ENCODE results near the gene CYB5R3.
A peak's percentile ranks its signal among the peaks of the same experiment; 100 is the strongest.

Gene CYB5R3

DNA sequence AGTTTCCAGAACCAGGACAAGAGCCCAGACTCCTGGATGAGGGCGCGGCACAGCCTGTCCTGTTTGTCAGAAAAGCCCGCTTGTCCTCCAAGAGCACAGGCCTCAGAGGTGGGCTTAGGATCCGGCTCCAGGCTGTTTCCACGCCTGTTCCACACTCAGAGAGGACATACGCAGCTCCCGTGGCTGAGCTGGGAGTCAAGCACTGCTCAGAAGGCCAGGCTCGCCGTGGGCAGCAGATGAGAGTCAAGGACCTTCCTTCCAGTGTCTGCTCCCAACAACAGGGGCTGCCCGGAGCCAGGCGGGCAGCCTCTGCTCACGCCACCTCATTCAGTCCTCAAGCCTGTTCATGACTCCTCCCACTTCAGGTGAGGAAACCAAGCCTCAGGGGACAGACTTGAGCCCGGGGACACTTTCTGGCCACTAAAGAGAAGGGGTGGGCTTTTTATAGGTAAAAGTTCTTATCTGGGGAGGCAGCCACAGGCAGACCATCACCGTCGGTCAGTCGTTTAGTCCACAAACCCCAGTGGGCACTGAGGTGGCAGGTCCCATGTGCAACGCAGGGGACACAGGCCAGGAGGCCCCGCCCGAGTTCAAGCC lies 3.8 kb downstream of the CYB5R3 start:
- no peak for DNase-seq (ENCODE audit: low spot score)

DNA sequence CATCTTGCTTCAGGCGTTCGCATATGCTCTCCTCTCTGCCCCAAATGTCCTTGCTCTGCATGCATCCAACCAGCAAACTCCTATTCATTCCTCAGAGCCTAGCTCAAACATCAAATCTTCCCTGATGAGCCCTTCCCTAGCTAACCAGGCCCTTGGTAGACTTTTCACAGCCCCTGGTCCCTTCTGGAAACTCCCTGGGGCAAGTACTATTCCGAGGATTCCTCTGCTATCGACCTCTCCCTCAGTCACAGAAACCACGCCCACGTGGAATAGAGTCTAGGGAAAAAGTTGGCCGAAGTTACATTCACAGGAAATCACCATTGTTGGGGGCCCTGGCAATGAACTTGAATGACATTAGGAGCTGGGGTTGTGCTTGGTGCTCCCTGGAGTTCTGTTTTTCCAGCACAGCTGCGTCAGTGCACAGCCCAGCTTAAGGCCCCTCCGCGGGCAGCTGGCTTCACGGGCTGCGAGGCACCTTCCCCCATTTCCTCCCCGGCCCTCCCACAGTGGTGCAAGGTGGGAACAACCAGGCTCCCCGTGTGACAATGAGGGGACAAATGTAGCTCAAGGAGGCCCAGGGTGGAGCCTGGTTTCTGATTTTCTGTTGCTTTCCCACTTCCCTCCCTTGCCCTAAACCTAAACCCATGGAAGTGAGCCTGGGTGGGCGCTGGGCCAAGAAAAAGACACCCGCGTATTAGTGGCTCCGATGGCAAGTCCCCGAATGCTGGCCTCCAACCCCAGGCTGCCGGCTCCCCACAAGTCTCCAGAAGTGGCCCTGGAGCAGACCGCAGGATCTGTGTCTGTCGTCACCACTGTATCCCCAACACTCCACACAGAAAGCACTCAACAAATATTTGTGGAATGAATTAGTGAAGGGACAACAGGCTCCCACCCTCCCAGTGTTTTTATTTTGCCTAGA lies 4.5 kb downstream of the CYB5R3 start:
- no peak for DNase-seq (ENCODE audit: low spot score)

DNA sequence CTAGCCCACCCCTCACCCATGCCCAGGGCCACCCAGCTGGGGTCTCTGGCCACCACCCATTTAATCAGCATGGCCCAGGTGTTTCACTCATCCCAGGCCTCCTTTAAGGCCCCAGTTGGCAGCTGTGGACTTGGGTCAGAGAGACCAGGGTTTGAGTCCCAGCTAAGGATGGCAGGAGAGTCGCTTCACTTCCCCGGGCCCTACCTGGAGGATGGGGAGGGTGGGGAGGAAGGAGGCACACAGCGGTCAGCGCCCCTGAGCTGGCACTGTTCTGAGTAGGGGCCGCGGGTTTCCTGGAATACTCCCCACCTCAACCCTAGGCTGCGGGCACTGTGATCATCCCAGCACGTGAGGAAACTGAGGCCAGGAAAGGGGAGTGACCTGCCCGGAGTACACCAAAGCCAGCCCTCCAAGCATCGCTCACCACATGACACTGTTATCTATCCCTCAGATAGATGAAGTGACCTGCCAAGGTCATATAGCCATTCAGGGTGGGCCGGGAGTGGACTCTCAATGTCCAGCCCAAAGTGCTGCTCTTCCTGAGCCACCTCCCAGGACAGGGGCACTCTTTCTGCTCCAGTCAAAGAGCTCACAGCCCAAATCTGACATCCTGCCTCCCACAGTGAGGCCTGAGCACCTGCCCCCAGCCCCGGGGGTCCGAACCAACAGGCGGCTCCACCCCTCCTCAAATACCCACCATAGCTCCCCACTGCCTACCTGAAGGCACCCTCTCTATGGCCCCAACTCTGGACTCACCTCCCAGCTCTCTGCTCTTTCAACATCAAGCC lies 5.4 kb downstream of the CYB5R3 start:
- DNase-seq (ENCODE audit: low spot score) = no peak

DNA sequence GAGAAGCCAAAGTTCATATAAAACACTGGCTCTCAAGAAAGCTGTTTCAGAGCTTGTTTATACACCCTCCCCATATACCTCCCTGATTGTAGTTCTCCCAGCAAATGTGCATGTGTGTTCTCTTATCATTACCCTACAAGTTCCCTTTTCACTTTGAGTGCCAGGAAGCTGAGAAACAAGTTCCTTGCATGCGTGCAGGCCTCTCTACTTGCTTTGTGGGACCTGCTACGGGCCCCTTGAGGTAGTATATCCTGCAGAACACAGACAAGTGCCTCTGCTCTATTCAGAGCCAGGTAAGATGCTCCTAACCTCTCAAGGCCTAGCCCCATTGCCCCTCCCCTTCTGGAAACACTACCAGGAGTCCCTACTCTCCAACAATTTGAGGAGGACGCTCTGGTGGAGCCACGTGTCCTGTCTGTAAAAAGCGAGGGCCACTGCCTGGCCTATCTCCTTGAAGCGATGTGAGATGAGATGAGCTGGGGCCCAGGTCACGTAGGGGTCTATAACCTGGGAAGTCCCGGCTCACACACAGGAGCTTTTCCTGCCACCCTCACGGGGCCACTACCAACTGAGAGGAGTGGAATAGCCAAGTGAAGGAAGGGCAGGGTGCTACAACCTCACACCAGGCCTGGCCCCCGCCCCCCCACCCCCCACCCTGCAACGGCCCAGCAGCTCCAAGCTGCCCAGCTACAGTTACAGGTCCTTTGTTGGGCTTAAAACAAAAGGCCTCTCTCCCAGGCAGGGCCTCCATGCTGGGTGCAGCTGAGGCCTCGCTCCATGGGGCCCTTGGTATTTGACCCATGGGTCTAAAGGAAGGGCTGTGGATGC lies 6.2 kb downstream of the CYB5R3 start:
- no peak for DNase-seq (ENCODE audit: low spot score)

DNA sequence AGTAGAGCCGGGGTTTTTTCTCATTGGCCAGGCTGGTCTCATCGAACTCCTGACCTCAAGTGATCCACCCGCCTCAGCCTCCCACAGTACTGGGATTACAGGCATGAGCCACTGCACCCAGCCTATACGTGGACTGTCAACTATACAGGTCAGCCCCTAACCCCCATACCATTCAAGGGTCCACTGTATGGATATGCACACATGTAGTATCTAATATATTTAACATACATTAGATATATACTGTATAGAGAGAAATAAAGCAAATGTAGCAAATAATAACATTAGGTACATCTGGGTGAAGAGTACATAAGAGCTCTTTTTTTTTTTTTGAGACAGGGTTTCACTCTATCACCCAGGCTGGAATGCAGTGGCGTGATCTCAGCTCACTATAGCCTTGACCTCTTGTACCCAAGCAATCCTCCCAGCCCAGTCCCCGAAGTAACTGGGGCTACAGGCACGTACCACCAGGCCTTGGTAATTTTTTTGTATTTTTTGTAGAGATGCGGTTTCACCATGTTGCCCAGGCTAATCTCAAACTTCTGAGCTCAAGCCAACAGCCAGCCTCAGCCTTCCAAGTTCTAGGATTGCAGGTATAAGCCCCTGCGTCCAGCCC lies 7.3 kb downstream of the CYB5R3 start:
- no peak for DNase-seq (ENCODE audit: low spot score)

DNA sequence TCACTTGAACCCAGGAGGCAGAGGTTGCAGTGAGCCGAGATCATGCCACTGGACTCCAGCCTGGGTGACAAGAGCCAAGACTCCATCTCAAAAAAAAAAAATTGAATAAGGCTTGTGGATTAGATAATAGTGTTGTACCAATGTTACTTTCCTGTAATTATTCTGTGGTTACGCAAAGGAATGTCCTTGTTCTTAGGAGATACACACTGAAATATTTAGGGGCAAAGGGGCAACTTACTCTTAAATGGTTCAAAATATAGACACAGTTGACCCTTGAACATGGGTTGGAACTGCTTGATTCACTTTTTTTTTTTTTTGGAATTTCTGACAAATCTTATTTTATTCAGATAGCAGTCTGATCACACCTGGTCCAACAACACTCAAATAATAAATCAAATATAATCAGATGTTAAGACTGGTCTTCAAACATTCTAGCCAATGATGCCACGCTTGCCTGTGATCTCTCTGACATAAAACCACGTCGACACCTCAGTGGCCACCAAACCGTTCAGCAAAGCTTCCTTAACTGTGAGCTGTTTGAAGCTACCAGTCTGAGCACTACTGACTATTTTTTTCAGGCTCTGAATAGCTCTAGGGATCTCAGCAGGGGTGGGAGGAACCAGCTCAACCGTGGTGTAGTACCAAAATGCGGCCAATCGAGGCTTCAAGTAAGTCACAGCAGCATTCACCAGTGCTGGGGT lies 9.5 kb downstream of the CYB5R3 start:
- DNase-seq (ENCODE audit: low spot score) = no peak

DNA sequence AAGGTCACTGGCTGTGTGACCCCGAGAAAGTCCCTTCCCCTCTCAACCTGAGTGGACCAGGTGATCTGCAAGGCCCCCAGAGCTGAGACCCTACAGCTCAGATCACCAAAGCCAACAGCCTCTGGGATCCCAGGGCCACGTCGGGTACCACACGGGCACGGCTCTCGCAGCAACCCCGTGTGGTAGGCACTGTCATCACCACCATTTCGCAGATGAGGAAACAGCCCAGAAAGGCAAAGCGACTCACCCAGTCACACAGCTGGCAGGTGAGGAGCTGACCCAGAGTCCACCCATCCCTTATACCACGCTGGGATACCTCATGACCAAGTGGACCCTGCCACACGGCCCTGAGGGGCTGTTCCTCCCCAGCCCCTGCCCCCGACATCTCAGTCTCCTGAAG lies 11.6 kb downstream of the CYB5R3 start:
- no peak for DNase-seq (ENCODE audit: low spot score)

DNA sequence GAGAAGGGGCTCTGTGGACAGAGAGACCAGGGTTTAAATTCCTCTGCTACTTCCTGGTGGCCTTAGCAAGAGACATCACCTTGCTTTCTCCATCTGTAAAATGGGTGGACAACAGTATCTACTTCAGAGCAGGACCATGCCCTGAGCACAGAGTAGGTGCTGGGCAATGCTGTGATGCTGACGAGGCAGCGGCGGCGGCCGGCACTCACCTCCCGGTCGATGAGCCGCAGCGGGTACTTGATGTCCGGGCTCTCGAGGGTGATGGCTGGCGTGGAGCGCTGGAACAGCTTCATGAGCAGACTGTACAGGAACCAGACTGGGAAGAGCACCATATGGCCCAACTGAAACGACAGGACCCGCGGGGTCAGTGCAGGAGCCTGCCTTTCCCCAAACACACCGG lies 12.7 kb downstream of the CYB5R3 start:
- DNase-seq (ENCODE audit: low spot score) = no peak

DNA sequence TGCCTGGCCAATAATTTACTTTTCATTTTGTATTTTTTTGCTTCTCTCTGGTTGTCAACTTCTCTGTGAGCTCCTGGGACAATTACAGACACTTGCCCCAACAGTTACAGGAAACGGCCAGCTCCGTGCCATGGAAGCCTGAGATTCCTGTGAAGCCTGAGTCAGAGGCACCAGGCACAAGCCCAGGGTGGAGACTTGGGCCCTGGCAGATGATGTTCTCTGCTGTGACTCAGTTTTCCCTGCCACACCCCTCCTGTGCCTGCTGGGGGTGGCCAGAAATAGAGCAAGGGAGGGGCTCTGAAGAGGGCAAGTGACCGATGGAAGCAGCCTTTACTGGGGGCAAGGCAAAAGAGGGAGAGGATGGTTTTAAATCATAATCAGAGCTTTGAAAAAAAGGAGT lies 13.7 kb downstream of the CYB5R3 start:
- DNase-seq (ENCODE audit: low spot score) = peak; percentile 96

DNA sequence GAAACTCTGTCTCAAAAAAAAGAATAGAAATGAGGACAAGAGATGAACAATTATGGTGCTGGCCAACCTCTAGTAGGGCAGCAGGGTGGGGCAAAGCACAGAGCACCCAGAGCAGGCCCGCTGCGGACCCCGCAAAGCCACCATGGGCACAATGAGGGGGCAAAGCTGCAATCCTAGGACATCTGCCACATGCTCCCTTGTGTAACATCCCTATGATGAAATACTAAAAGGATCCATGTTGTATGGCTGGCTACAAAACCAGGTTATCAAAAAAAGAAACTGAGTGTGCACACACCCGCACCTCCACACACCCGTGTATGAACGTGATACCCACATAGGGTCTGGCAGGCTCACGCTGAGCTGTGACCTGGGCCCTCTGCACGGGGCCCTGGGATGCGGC lies 16.2 kb downstream of the CYB5R3 start:
- no peak for DNase-seq (ENCODE audit: low spot score)

DNA sequence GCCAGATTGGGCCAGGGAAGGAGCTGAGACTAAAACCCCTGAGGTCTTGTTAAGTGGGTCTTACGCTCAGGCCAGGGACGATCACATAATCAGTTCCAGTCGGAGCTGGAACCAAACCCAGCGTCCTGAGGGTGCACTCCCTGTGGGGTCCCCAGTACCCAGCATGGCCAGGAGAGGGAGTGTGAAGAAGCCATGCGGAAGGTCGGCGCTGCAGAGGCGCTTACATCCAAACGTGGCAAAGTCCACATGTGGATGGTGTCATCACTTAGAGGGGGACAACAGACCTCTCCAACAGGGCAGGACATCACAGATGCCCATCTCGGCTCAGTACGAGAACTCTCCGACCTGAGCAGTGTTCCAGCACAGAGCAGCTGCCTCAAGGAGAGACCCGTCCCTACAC lies 17.1 kb downstream of the CYB5R3 start:
- no peak for DNase-seq (ENCODE audit: low spot score)

DNA sequence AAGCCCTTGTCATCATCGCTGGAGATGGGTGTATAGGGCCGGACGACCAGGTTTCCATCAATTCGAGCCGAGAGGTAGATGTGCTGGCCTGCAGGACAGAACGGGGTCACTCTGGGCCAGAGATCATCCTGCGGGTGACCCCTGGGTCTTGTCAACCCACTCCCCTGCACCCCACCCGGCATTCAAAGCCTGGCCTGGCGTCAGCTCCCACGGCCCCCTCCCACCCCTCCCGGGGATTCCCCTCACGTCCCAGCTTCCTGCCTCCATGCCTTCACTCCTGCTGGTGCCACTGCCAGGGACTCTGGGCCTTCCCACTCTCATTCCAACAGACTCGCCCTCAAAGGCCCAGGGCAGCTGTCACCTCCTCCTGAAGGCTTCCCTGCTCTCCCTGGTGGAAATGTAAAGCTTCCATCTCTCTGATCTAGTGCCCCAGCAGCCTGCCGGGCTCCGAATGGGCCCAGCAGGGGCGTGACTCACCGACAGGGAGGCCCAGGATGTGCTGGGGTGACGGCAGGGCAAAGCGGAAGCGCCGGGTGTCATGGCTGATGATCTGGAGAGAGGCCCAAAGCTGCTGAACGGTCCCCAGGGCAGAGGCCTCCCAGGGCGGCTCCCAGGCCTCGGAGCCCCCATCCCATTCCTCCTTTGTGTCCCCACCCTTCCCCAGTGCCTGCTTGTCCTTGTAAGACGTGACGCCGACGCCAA lies 18.1 kb downstream of the CYB5R3 start:
- DNase-seq (ENCODE audit: low spot score) = no peak

DNA sequence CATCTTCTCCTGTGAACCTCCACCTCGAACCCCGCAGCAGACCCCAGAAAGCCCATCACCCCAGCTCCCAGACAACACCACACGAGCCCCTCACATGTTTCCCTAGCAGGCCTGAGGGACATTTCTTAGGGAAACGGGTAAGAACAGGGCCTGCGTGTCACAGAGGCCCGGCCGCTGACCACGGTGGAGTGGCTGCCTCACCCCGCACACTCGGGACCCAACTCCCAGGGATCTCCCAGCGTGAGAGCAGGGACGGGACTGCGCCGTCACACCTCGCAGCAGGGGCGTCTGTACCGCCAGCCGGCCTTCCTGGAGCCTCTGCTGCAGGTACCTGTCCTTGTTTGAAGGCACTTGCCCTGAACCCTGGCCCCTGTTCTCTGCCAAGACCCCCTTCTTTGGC lies 19.0 kb downstream of the CYB5R3 start:
- DNase-seq (ENCODE audit: low spot score) = no peak

DNA sequence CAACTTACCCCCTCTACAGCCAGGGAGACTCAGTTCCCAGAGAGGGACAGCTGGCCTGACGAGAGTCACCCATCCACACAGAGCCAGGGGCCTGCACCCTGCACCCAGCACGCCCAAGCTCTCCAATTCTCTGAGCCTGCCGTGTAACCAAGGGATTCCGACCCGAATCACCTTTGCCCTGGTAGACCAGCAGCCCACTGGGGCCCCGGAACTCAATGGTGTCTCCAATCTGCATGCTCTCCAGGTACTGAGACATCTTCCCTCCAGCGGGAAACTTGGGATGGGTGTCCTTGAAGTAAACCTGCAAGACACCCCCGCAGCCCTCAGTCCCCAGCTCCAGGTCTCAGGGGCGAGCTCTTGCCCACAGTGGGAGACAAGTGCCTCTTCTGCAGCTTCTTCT lies 21.2 kb downstream of the CYB5R3 start:
- DNase-seq (ENCODE audit: low spot score) = no peak

DNA sequence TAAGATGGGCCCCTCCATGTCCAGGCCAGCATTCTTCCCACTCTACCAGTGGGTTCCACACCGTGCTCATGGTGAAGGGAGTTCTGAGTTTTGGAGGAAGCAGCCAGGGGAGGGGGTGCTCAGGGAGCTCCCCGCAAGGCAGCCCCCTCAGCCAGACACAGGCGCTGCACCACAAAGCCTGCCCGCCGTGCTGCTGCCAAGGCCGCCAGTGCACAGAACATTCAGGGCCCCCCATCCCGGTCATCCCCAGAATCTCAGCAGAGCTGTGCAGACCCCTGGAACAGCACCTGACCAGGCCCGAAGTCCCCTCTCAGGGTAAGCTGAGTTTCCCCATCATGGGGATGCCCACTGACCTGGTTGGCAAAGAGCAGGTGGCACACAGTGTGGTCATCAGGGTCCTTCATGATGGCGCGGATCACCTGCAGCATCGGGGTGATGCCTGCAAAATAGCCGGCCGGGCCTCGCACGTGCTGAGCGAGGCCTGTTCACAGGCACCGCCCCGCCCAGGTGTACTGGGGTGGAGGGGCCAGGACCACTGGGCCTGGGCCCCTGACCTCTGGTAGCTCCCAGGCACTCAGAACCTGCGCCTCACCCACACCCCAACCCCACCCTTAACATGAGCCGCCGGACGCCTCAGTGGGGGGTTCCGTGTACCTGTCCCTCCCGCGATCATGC lies 22.1 kb downstream of the CYB5R3 start:
- DNase-seq (ENCODE audit: low spot score) = no peak

DNA sequence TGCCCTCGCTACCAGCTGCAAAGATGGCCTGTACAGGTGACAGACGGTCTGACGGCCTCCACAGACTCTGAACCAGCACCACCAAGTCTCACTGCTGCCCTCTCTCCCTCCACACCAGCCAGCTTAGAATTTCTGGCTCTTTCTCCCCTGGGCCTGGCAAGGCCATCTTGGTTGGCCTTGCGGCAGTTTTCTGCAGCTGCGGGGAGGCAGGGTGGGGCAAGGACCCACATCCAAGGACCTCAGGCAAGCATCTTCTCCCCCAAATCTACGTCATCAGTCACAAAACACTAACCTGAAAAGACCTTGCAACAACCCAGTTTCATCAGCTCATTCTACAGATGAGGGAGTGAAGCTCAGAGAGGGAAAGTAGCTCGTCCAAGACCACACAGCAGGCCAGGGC lies 22.8 kb downstream of the CYB5R3 start:
- no peak for DNase-seq (ENCODE audit: low spot score)

DNA sequence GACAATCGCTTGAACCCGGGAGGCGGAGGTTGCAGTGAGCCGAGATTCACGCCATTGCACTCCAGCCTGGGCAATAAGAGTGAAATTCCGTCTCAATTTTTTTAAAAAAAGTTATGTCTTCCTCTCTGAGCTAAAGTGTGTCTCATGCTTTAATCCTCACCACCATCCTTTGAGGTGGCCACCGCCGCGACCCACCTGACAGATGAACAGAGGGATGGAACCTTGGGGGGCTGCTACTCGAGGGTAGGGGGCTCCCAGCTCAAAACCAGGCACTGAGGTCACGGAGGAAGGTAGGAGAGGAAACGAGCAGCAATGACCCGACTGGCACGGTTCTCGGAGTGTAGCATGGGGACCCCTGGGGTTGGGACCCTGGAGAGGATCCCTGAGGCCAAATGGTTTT lies 23.8 kb downstream of the CYB5R3 start:
- DNase-seq (ENCODE audit: low spot score) = no peak

DNA sequence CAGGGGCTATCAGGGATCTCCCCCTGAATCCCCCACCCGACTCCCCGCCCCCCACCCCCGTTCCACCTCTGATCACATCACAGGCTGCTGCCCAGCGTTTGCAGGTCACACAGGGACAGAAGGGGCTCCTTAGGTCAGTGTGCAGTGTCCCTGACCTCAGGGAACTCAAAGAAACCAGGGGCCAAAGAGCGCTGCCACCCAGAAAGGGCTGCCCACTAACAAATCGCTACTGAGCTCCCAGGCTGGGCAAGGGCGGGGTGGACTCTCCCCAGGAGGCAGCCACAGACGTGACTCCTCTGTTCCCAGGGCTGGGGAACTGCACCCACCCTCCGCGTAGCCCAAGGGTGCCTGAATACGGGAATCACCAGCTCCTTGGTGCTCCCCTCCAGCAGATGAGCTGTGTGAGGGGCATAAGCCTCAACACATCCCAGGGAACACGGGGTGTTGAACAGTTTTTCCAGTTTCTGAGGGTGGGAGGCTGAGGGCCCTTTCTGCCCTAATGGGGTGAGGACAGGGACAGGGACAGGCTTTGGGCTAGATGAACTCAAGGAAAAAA lies 24.6 kb downstream of the CYB5R3 start:
- DNase-seq (ENCODE audit: low spot score) = no peak

DNA sequence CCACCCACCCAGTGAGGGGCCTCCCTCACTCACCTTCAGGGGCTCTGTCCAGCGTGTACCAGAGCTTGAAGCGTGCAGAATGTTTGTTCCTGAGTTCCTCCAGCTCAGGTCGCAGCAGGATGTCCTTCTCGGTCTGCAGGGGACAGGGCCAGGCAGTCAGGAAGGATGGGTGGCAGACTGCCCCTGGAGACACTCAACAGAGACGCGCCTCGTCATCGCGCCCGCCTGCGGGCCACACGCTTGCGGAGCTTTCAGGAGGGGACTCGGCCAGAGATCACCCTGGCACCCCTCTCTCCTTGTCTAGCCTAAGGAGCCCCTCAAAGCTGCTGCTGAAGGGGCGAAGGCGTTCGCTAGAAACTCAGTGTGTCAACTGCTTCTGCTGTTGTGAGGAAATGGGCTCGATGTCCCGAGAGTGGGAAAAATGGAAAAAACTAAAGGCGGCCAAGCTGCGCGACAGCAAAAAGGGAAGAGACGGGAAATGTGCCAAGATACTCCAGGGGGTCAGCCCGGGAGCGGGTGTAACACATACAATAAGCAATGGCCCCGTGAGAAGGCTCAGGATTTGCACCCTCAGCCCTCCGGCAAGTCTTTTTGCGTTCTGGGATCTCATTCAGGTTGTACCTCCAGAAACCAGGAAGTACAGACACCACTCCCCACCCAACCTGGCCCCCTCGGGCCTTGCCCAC lies 25.3 kb downstream of the CYB5R3 start:
- DNase-seq (ENCODE audit: low spot score) = no peak
